GM21423 (cell line): ENCODE data around the gene RGS18.
"Not testable (repeated sequence)": the region's sequence is repeated elsewhere in the genome, so short reads cannot be mapped to it uniquely, and the experiment has no call there.

Experiments
- ATAC-seq: cut with Tn5 transposase; IDR thresholded peaks from one replicate; pipeline ENCODE4 v1.9.1; 2021; ENCODE audit warnings: mild to moderate bottlenecking, moderate library complexity; ENCODE audit not compliant: unreplicated experiment

RGS18 gene

GRCh38 chr1:192162376-192162775, 4.1 kb downstream of the RGS18 start:
- ATAC-seq = no peak

DNA sequence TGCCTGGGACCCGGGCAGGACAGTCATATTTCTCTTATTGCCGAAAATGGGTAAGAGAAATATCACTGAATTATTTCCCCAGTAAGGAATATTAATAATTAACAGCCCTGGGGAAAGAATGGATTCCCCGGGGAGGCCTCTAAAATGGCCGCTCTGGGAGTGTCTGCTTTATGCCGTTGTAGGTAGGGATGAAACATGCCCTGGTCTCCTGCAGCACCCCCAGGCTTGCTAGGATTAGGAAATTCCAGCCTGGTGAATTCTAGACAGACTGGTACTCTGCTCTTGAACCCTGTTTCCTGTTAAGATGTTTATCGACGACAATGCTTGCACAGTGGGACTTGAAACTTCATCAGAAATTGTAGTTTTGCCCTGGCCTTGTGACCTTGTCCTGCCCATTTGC, 6.7 kb downstream of the RGS18 start:
- ATAC-seq = not testable (repeated sequence)

GRCh38 chr1:192167011-192167410, 8.7 kb downstream of the RGS18 start:
- no peak for ATAC-seq

GRCh38 chr1:192167911-192168700, 9.8 kb downstream of the RGS18 start:
- ATAC-seq = no peak

DNA sequence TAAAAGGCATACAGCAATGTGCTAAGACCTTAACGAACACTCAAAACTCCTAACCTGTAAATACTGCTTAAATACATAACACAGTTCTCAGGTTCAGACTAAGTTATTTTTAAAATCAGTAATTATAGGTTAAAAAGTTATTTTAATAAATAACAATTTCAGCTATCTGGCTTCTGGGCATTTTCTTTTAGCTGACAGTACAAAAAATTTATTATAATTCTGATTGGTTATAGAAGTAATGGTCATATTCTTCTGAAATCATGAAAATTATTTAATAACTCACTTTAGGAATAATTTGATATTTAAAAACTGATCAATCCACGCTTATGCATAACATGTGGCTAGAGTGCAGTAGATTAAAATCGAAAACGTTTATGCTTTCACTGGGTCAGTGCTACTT, 10.7 kb downstream of the RGS18 start:
- ATAC-seq = no peak

DNA sequence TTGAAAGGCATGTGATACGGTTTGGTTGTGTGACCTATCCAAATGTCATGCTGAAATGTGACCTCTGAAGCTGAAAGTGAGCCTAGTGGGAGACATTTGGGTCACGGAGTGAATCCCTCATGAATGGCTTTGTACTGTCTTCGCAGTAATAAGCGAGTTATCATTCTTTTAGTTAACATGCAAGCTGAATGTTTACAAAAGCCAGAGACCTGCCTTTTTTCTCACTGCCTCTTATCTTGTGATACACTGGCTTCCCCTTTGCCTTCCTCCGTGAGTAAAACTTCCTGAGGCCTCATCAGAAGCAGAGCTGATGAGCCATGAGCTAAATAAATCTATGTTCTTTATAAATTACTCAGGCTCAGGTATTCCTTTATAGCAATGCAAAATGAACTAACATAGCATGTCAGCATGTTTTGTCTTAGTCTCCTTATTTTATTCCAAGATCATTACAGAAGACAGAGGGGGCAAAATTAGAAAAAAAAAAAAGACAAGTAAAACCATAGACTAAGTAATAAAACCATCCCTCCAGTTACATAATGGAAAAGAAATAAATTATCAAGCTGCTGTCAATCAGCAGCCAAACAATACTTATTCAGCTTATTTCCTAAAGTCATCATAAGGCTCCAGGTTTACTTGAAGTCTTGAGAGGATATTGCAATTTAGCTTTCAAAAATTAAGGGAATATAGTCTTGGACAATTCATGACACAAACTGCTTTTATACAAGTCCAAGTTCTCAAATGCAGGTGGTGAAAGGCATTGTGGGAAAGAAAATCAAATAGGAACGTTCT, 12.1 kb downstream of the RGS18 start:
- ATAC-seq = no peak

DNA sequence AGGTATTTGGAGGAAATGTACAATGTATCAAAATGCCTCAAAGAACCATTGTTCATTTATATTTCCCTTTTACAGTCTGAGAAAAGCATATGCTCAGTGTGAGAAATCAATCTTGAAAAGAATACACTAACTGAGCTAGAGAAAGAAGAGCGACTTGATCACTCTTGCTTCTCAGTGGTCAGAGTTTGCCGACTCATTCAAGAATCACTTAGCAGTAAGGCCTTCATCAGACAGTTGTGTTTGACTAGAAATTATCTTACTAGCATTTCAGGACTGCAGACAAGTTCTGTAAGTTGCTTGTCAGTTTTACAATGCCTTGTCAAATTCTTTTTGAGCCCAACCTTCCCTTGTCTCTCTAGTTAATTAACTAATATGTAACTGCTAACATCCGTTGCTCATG, 12.9 kb downstream of the RGS18 start:
- no peak for ATAC-seq

DNA sequence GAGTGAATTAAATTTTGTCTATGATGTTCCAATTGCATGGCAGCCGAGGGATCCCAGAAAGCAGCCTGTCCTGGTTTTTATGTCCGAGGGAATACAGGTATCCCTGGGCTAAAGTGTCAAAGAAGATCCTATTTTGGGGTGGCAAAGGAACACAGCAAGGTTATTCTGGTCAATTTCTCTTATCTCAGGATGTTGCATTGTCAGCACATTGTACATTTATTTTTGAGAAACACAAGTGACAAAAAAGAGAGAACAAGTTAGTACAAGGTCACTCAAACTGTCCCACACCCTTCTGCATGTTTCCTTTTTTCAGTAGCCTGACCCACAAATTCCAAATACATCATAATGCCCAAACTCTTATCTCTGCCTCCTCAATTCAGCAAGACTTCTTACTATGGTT, 17.7 kb downstream of the RGS18 start:
- no peak for ATAC-seq

- ATAC-seq = no peak
Observed at GRCh38 chr1:192183788-192184187, 25.5 kb downstream of the RGS18 start.

- ATAC-seq = no peak
Observed at GRCh38 chr1:192186197-192186596, 27.9 kb downstream of the RGS18 start.

GRCh38 chr1:192190066-192190465, 31.8 kb downstream of the RGS18 start:
- ATAC-seq = no peak

DNA sequence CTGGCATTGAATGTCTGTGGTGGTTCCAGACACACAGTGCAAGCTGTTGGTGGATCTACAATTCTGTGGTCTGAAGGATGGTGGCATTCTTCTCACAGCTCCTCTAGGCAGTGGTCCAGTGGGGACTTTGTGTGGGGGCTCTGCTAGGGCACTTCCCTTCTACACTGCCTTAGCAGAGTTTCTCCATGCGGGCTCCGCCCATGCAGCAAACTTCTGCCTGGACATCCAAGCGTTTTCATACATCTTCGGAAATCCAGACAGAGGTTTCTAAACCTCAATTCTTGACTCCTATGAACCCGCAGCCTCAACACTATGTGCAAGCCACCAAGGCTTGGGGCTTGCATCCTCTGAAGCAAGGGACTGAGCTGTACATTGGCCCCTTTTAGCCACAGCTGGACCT, 43.0 kb downstream of the RGS18 start:
- no peak for ATAC-seq

- no peak for ATAC-seq
Observed at GRCh38 chr1:192224396-192224795, 66.1 kb downstream of the RGS18 start.

- no peak for ATAC-seq
Observed at GRCh38 chr1:192224846-192225245, 66.6 kb downstream of the RGS18 start.

- no peak for ATAC-seq
Observed at GRCh38 chr1:192225266-192225665, 67.0 kb downstream of the RGS18 start.

- ATAC-seq = no peak
Observed at GRCh38 chr1:192225703-192226102, 67.4 kb downstream of the RGS18 start.

GRCh38 chr1:192227330-192227729, 69.1 kb downstream of the RGS18 start:
- ATAC-seq = no peak

- not testable (repeated sequence) for ATAC-seq
Observed at GRCh38 chr1:192227980-192228379, 69.7 kb downstream of the RGS18 start.

DNA sequence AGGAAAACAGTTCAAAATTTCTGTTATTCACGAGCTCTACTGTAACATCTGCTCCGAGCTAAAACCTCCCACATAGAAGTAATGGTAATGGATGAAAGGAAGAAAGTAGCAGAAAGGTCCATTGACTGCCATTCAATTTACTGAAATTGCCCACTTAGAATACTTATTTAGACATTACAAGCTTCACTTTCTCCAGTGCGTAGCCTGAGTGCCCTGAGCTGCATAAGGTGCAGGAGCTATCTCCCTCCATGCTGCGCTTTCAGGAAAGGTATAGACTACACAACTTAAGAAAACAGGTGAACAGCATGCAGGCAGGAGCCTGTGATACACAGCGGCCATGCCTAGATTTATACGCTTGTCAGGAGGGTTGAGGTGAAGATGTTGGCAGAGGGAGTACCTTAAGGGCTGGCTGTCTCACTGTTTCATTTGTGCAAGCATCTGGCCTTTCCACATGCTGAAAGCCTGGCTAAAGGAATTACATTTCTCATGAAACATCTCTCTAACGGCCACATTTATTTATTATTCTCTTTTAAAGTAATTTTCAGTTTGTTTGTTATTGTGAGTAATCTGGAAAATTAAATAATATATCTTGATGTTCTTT, 74.7 kb downstream of the RGS18 start:
- ATAC-seq = no peak

GRCh38 chr1:192235127-192235526, 76.9 kb downstream of the RGS18 start:
- ATAC-seq = no peak
